Measurements from ENCODE around the gene SF3B2.
"Not testable (repeated sequence)": the region's sequence is repeated elsewhere in the genome, so short reads cannot be mapped to it uniquely, and the experiment has no call there.

The SF3B2 gene

GRCh38 chr11:66106786-66107599, 54.8 kb downstream of the SF3B2 start:
- DNase-seq (ENCODE audit: low spot score) = no peak

GRCh38 chr11:66107600-66108510, 55.7 kb downstream of the SF3B2 start:
- no peak for DNase-seq (ENCODE audit: low spot score)

- DNase-seq (ENCODE audit: low spot score) = no peak
Measured at GRCh38 chr11:66109294-66109693, 57.1 kb downstream of the SF3B2 start.

- DNase-seq (ENCODE audit: low spot score) = no peak
Measured at GRCh38 chr11:66111158-66111557, 59.0 kb downstream of the SF3B2 start.

- no peak for DNase-seq (ENCODE audit: low spot score)
Measured at GRCh38 chr11:66112041-66112491, 59.9 kb downstream of the SF3B2 start.

GRCh38 chr11:66112601-66113499, 60.7 kb downstream of the SF3B2 start:
- DNase-seq (ENCODE audit: low spot score) = no peak

GRCh38 chr11:66114957-66115356, 62.8 kb downstream of the SF3B2 start:
- DNase-seq (ENCODE audit: low spot score) = not testable (repeated sequence)

- DNase-seq (ENCODE audit: low spot score) = no peak
Measured at GRCh38 chr11:66115638-66116301, 63.6 kb downstream of the SF3B2 start.

- no peak for DNase-seq (ENCODE audit: low spot score)
Measured at GRCh38 chr11:66116576-66117361, 64.6 kb downstream of the SF3B2 start.

GRCh38 chr11:66118847-66119246, 66.7 kb downstream of the SF3B2 start:
- no peak for DNase-seq (ENCODE audit: low spot score)
